ENCODE results near the gene RADX.

The RADX gene

GRCh38 chrX:106692425-106693065 lies 80.8 kb downstream of the RADX start:
- DNase-seq: no peak

GRCh38 chrX:106696502-106696901 lies 84.7 kb downstream of the RADX start:
- no peak for DNase-seq

GRCh38 chrX:106698693-106699092 lies 86.9 kb downstream of the RADX start:
- no peak for DNase-seq

GRCh38 chrX:106702636-106703035 lies 90.9 kb downstream of the RADX start:
- no peak for DNase-seq

- DNase-seq: no peak
Observed at GRCh38 chrX:106706466-106706865, 94.7 kb downstream of the RADX start.

GRCh38 chrX:106707771-106708454 lies 96.1 kb downstream of the RADX start:
- DNase-seq: no peak

- DNase-seq: no peak
Observed at GRCh38 chrX:106710771-106711170, 99.0 kb downstream of the RADX start.

- no peak for DNase-seq
Observed at GRCh38 chrX:106711375-106711774, 99.6 kb downstream of the RADX start.

GRCh38 chrX:106716004-106716403 lies 104.2 kb downstream of the RADX start:
- no peak for DNase-seq

GRCh38 chrX:106716463-106716862 lies 104.7 kb downstream of the RADX start:
- no peak for DNase-seq

GRCh38 chrX:106718709-106719108 lies 106.9 kb downstream of the RADX start:
- DNase-seq: no peak

GRCh38 chrX:106725931-106726330 lies 114.2 kb downstream of the RADX start:
- no peak for DNase-seq

- peak; percentile 51 for DNase-seq
Observed at GRCh38 chrX:106726485-106727437, 115.0 kb downstream of the RADX start, which contains the start of gene RNF128. Gene RNF128 (plus strand): TSS chrX:106726701. CDS start chrX:106726914, 213 bp downstream.

- DNase-seq: no peak
Observed at GRCh38 chrX:106728337-106728736, 116.6 kb downstream of the RADX start.
